PC-9 (cell line): ENCODE results near the gene DCLK2. TPM values are rescaled to one million over a fixed set of nuclear protein-coding genes. Genes with fewer than 3 reads are reported as not detected.

ENCODE experiments used
- BruUV-seq: library from RNA; stranded (reverse); fragments of 400-500 nt; replicated peaks from 2 replicates; lab custom pipeline; 2021; lab: Mats Ljungman, UMichigan
- CTCF ChIA-PET: fragments of 300-600 bp; sonication (Branson Sonifier 250); formaldehyde crosslinking; loops from one replicate; lab custom pipeline; 2022; ENCODE audit warnings: antibody characterized with exemption; lab: Charles Lee
- POLR2A ChIA-PET: fragments of 300-600 bp; sonication (Branson Sonifier 250); formaldehyde crosslinking; loops from one replicate; lab custom pipeline; 2022; ENCODE audit warnings: antibody characterized with exemption; ENCODE audit not compliant: unreplicated experiment; lab: Charles Lee
- DNase-seq, 2 experiments: peaks; one replicate each; pipeline versions ENCODE4 v3.0.0 to v3.0.0-alpha.2; 2015 to 2022; ENCODE audit warnings: mixed read lengths in 1 of 2
- H2AFZ ChIP-seq: fragments of 200-600 bp; sonication (generic); 2 replicates; pipeline ENCODE4 v1.8.1; 2017; ENCODE audit warnings: antibody characterized with exemption
- H3F3A ChIP-seq: fragments of 200-600 bp; sonication (generic); 2 replicates; pipeline ENCODE4 v1.8.1; 2017; ENCODE audit warnings: antibody characterized with exemption, mild to moderate bottlenecking, low read depth; ENCODE audit not compliant: insufficient read depth
- H3K27ac ChIP-seq: fragments of 200-600 bp; sonication (generic); 2 replicates; pipeline ENCODE4 v1.6.1; 2016; ENCODE audit warnings: mixed run types
- H3K27me3 ChIP-seq: fragments of 200-600 bp; sonication (generic); 2 replicates; pipeline ENCODE4 v1.6.1; 2016; ENCODE audit warnings: low read depth, mixed run types; ENCODE audit not compliant: insufficient read depth
- H3K36me3 ChIP-seq: fragments of 200-600 bp; sonication (generic); 2 replicates; pipeline ENCODE4 v1.6.1; 2016; ENCODE audit warnings: low read depth, mixed run types
- H3K4me1 ChIP-seq: fragments of 200-600 bp; sonication (generic); replicated peaks from 2 replicates; pipeline ENCODE4 v1.6.1; 2016; ENCODE audit warnings: mixed run types; ENCODE audit not compliant: insufficient read depth
- H3K4me2 ChIP-seq: fragments of 200-600 bp; sonication (generic); 2 replicates; pipeline ENCODE4 v1.6.1; 2017; ENCODE audit warnings: mixed run types
- H3K4me3 ChIP-seq: fragments of 200-600 bp; sonication (generic); 2 replicates; pipeline ENCODE4 v1.6.1; 2016; ENCODE audit warnings: mixed run types
- H3K79me2 ChIP-seq: fragments of 200-600 bp; sonication (generic); 2 replicates; pipeline ENCODE4 v1.6.1; 2017; ENCODE audit warnings: low read depth, mixed run types
- H3K9me2 ChIP-seq: fragments of 200-600 bp; sonication (generic); 2 replicates; pipeline ENCODE4 v1.8.1; 2017; ENCODE audit warnings: mild to moderate bottlenecking; ENCODE audit not compliant: insufficient read depth
- H3K9me3 ChIP-seq: fragments of 200-600 bp; sonication (generic); 2 replicates; pipeline ENCODE4 v1.8.1; 2016; ENCODE audit warnings: low read depth; ENCODE audit not compliant: insufficient read depth
- H4K20me1 ChIP-seq: fragments of 200-600 bp; sonication (generic); 2 replicates; pipeline ENCODE4 v1.8.1; 2017; ENCODE audit not compliant: insufficient read depth
- CTCF ChIP-seq: fragments of 200-600 bp; sonication (generic); conservative IDR thresholded peaks from 2 replicates; pipeline ENCODE4 v1.6.1; 2017; ENCODE audit warnings: mixed run types, antibody characterized with exemption, mild to moderate bottlenecking, moderate library complexity
- EZH2 ChIP-seq: fragments of 200-600 bp; sonication (generic); IDR thresholded peaks from 2 replicates; pipeline ENCODE4 v1.8.0; 2017; ENCODE audit warnings: antibody characterized with exemption, low read depth
- intact Hi-C: fragments of 100-400 bp; cut with micrococcal nuclease; formaldehyde crosslinking; loops from one replicate; pipeline ENCODE4 v1.10.0; 2022; ENCODE audit not compliant: unreplicated experiment
- total RNA-seq: library from RNA; stranded (reverse); gene quantifications from 2 replicates; pipeline ENCODE4 v1.2.3, GENCODE V29; 2021

DCLK2 gene
- total RNA-seq, 1 experiment from 2014 or later, result 0.41 TPM

GRCh38 chr4:150240011-150240410, 161.8 kb downstream of the DCLK2 start:
- Histone ChIP-seq H3K4me3 (no peak overlapping the region), H3K27me3 (no peaks in the 10 kb centered on the region), H3K9me2 (no peaks in the 10 kb centered on the region), H3K4me2 (no peak overlapping the region), H3F3A (no peaks in the 10 kb centered on the region), H3K36me3 (no peaks in the 10 kb centered on the region), H4K20me1 (no peaks in the 10 kb centered on the region), H3K4me1 (peaks cover 14% of the 10 kb centered on the region), H3K27ac (no peak overlapping the region), H2AFZ (no peak overlapping the region), H3K9me3 (no peaks in the 10 kb centered on the region), H3K79me2 (no peaks in the 10 kb centered on the region)
- DNase-seq, result no peak
- intact Hi-C loops, result loop anchor here (10.0 kb wide), 2 partner anchors 165 to 325 kb away; partner anchors contain the start of gene DCLK2
- ChIA-PET POLR2A (no interaction called here), CTCF (no interaction called here)
- no peak for TF ChIP-seq CTCF
- TF ChIP-seq EZH2, result no peak
- BruUV-seq, result no TSS peak

- no peaks in the 10 kb centered on the region for H3K4me1 ChIP-seq
- H4K20me1 ChIP-seq, result no peaks in the 10 kb centered on the region
- no peaks in the 10 kb centered on the region for H3K27me3 ChIP-seq
- no peak overlapping the region for H3K27ac ChIP-seq
- no peaks in the 10 kb centered on the region for H3K9me2 ChIP-seq
- TF ChIP-seq CTCF (peak; percentile 82), EZH2 (no peak)
- intact Hi-C loops, result loop anchor here (1.0 to 10.0 kb wide), 5 partner anchors 168 to 328 kb away; partner anchors contain the start of gene DCLK2
- no peaks in the 10 kb centered on the region for H3K9me3 ChIP-seq
- no peaks in the 10 kb centered on the region for H3K79me2 ChIP-seq
- BruUV-seq, result no TSS peak
- ChIA-PET CTCF (interaction anchor here (0.6 to 1.1 kb wide), 3 partner anchors 29 to 240 kb away, joined by 3 read pairs; no protein-coding TSS in a partner anchor), POLR2A (interaction anchor here (0.6 kb wide), 1 partner anchor 34 kb away, joined by 3 read pairs; no protein-coding TSS in a partner anchor)
- DNase-seq, result peak in 1 of 2 experiments; percentile 34
- no peak overlapping the region for H3K4me3 ChIP-seq
- H3K4me2 ChIP-seq, result no peak overlapping the region
- no peaks in the 10 kb centered on the region for H3F3A ChIP-seq
- H3K36me3 ChIP-seq, result no peaks in the 10 kb centered on the region
- H2AFZ ChIP-seq, result no peak overlapping the region
Observed at GRCh38 chr4:150242820-150243458, 164.7 kb downstream of the DCLK2 start.

- ChIA-PET POLR2A (no interaction called here), CTCF (no interaction called here)
- BruUV-seq, result no TSS peak
- H3K36me3 ChIP-seq, result no peaks in the 10 kb centered on the region
- no peaks in the 10 kb centered on the region for H3K4me1 ChIP-seq
- no peak overlapping the region for H3K4me2 ChIP-seq
- no peak for DNase-seq
- no peaks in the 10 kb centered on the region for H3K27me3 ChIP-seq
- no peak overlapping the region for H3K4me3 ChIP-seq
- H2AFZ ChIP-seq, result no peak overlapping the region
- H3K27ac ChIP-seq, result no peak overlapping the region
- H4K20me1 ChIP-seq, result no peaks in the 10 kb centered on the region
- no peaks in the 10 kb centered on the region for H3K79me2 ChIP-seq
- H3F3A ChIP-seq, result no peaks in the 10 kb centered on the region
- intact Hi-C loops, result loop anchor here (1.0 to 10.0 kb wide), 5 partner anchors 169 to 329 kb away; partner anchors contain the start of gene DCLK2
- no peaks in the 10 kb centered on the region for H3K9me3 ChIP-seq
- H3K9me2 ChIP-seq, result no peaks in the 10 kb centered on the region
- TF ChIP-seq CTCF, result no peak
- no peak for TF ChIP-seq EZH2
Observed at GRCh38 chr4:150243932-150244331, 165.7 kb downstream of the DCLK2 start.
